ENCODE measurements around the gene DCBLD1. TPM values are rescaled to one million over a fixed set of nuclear protein-coding genes. Genes with fewer than 3 reads are reported as not detected.

The DCBLD1 gene
- total and polyA plus RNA-seq, 4 donors = 10.0 to 38.1 (median 13.0) TPM

DNA sequence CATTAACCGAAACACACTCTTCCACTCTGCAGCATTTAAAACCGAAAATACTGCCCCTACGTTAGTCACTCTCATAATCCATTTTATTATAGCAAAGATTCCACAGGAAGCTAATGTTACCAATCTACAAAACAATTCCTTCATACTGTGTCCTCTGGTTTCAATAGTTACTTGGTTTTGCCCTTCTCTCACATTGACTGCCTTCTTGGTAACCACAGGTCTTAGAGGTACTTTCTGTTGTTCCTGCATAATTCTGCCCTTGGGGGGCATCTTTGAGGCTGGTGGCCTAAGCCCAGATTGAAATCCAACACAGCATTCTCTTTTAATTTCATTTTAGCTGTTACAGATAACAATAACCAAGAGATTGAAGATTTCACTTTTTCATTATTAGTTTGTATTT, 9.8 kb upstream of the DCBLD1 start:
- Histone ChIP-seq H3K9ac (ENCODE audit: insufficient read depth in 1 of 2, low read length in 2 of 2) (no peak overlapping the region), H3K4me3 (no peak overlapping the region), H3K27me3 (ENCODE audit: control insufficient read depth in 3 of 3, insufficient read depth in 3 of 3, low read length in 2 of 3) (peaks cover 0 to 16% (median 0%) of the 10 kb centered on the region in 3 donors), H3K4me1 (ENCODE audit: control insufficient read depth in 5 of 5, insufficient read depth in 5 of 5, low read length in 5 of 5) (no peaks in the 10 kb centered on the region), H3K27ac (ENCODE audit: low read depth in 1 of 2, low read length in 1 of 2) (no peak overlapping the region), H3K9me3 (ENCODE audit: control insufficient read depth in 4 of 4, insufficient read depth in 3 of 4, low read length in 3 of 4) (no peaks in the 10 kb centered on the region), H3K36me3 (ENCODE audit: control insufficient read depth in 4 of 4, insufficient read depth in 4 of 4, low read length in 4 of 4) (no peaks in the 10 kb centered on the region)
- 92 to 98% methylated on average over 3 of the region's 3 CpGs for WGBS, 2 donors
- no peak for DNase-seq
- no peak for ATAC-seq (ENCODE audit: insufficient read depth, low FRiP score)
- TF ChIP-seq, protein P1, sequence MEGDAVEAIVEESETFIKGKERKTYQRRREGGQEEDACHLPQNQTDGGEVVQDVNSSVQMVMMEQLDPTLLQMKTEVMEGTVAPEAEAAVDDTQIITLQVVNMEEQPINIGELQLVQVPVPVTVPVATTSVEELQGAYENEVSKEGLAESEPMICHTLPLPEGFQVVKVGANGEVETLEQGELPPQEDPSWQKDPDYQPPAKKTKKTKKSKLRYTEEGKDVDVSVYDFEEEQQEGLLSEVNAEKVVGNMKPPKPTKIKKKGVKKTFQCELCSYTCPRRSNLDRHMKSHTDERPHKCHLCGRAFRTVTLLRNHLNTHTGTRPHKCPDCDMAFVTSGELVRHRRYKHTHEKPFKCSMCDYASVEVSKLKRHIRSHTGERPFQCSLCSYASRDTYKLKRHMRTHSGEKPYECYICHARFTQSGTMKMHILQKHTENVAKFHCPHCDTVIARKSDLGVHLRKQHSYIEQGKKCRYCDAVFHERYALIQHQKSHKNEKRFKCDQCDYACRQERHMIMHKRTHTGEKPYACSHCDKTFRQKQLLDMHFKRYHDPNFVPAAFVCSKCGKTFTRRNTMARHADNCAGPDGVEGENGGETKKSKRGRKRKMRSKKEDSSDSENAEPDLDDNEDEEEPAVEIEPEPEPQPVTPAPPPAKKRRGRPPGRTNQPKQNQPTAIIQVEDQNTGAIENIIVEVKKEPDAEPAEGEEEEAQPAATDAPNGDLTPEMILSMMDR (IDR thresholded peaks at IDR 0.05; ENCODE audit: control extremely low read depth, extremely low read depth) = no peak

DNA sequence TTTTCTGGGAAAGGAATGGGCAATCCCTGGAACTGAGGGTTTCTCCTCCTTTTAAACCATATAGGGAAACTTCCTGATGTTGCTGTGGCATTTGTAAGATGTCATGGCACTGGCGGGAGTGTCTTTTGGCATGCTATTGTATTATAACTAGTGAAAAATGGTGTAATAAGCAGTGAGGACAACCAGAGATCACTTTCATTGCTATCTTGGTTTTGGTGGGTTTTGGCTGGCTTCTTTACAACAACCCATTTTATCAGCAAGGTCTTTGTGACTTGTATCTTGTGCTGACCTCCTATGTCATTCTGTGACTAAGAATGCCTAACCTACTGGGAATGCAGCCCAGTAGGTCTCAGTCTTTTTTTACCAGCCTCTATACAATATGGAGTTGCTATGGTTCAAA, 9.1 kb upstream of the DCBLD1 start:
- Histone ChIP-seq H3K27me3 (ENCODE audit: control insufficient read depth in 3 of 3, insufficient read depth in 3 of 3, low read length in 2 of 3) (peaks cover 0 to 16% (median 0%) of the 10 kb centered on the region in 3 donors), H3K9ac (ENCODE audit: insufficient read depth in 1 of 2, low read length in 2 of 2) (no peak overlapping the region), H3K36me3 (ENCODE audit: control insufficient read depth in 4 of 4, insufficient read depth in 4 of 4, low read length in 4 of 4) (no peaks in the 10 kb centered on the region), H3K27ac (ENCODE audit: low read depth in 1 of 2, low read length in 1 of 2) (no peak overlapping the region), H3K4me3 (no peak overlapping the region), H3K4me1 (ENCODE audit: control insufficient read depth in 5 of 5, insufficient read depth in 5 of 5, low read length in 5 of 5) (no peaks in the 10 kb centered on the region), H3K9me3 (ENCODE audit: control insufficient read depth in 4 of 4, insufficient read depth in 3 of 4, low read length in 3 of 4) (no peaks in the 10 kb centered on the region)
- 93 to 96% methylated on average over 1 of the region's 1 CpG for WGBS, 2 donors
- ATAC-seq (ENCODE audit: insufficient read depth, low FRiP score) (no peak), DNase-seq (no peak)
- TF ChIP-seq, protein P1 (IDR thresholded peaks at IDR 0.05; ENCODE audit: control extremely low read depth, extremely low read depth) = no peak

DNA sequence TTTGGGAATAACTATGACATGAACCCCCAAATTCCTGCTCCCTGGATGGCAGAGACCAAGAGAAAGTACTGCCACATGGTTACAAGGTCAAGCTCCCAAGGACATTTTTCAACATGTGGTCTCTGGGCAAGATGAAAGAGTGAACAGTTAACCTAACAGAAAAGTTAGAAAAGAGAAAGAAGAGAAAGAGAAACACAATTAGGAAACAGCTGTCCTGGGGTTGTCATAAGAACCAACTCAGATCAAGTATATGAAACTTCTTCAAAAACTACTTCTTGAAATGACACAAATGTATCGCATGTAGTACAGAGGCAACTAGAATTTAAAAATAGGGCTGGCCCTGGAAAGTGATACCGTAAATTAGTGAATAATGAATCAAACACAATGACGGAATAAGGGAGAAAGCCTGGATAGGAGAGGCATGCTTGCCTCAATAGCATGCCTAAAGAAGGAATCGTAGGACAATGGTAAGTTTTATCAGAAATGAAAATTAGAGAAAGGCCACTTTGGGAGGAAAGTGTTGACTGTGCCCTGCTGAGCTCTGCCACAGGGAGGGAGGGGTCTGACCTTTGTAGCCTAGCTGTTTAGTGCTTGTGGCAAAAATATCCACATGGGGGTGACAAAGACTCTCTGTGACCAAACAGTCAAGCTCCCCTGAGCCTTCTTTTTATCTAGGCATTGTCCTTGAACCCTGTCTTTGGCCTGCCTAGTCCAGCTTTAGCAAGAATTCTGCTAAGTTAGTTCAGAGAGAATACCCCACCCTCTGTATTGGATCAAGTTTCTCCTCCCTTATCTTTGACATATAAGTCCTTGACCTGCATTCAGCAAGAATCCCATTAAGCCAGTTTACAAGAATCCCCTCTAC, 4.3 kb upstream of the DCBLD1 start:
- no peak for ATAC-seq (ENCODE audit: insufficient read depth, low FRiP score)
- DNase-seq = peak in 2 of 3 donors; percentile 42 to 50
- Histone ChIP-seq H3K9me3 (ENCODE audit: control insufficient read depth in 4 of 4, insufficient read depth in 3 of 4, low read length in 3 of 4) (no peaks in the 10 kb centered on the region), H3K9ac (ENCODE audit: insufficient read depth in 1 of 2, low read length in 2 of 2) (no peak overlapping the region), H3K27me3 (ENCODE audit: control insufficient read depth in 3 of 3, insufficient read depth in 3 of 3, low read length in 2 of 3) (peaks cover 0 to 6% (median 0%) of the 10 kb centered on the region in 3 donors), H3K4me3 (no peak overlapping the region), H3K27ac (ENCODE audit: low read depth in 1 of 2, low read length in 1 of 2) (no peak overlapping the region), H3K36me3 (ENCODE audit: control insufficient read depth in 4 of 4, insufficient read depth in 4 of 4, low read length in 4 of 4) (no peaks in the 10 kb centered on the region), H3K4me1 (ENCODE audit: control insufficient read depth in 5 of 5, insufficient read depth in 5 of 5, low read length in 5 of 5) (peaks cover 0 to 7% (median 0%) of the 10 kb centered on the region in 5 donors)
- TF ChIP-seq, protein P1 (IDR thresholded peaks at IDR 0.05; ENCODE audit: control extremely low read depth, extremely low read depth) = peak; percentile 14
- 86 to 89% methylated on average over 4 of the region's 4 CpGs for WGBS, 2 donors

Measured in lung (tissue), 12 donors.